ENCODE results near the gene NKD1. TPM values are rescaled to one million over a fixed set of nuclear protein-coding genes. Genes with fewer than 3 reads are reported as not detected.
A peak's percentile ranks its signal among the peaks of the same experiment; 100 is the strongest.

NKD1 gene
- total and polyA plus RNA-seq, 7 donors: 0.04 to 0.45 (median 0.22) TPM

DNA sequence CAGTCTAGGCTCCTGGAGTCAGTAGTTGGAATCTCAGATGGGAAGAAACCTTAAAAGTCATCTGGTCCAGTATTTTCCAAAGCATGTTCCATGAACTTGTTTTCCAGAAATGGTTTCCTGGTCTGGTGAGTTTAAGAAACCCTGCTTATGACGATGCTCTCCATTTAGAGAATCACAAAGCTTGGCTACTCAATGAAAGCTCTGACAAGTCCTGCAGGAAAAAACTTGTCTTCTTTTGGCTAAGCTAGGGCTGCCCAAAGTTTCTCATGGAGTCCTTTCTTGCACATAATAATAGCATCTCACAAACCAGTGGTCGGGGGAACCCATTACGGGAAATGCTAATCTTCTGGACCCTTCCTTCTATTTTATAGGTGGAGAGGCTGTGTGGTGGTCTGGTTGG lies 5.5 kb upstream of the NKD1 start:
- H3K4me3 ChIP-seq: no peak overlapping the region
- H3K27me3 ChIP-seq (ENCODE audit: insufficient read depth in 3 of 3, low read length in 2 of 3): peaks cover 0 to 15% (median 4%) of the 10 kb centered on the region in 3 donors
- intact Hi-C loops (cut with DNase I): loop anchor here in 1 of 2 donors (10.0 kb wide), 1 partner anchor 262 kb away; no protein-coding TSS in a partner anchor
- TF ChIP-seq, protein P1, sequence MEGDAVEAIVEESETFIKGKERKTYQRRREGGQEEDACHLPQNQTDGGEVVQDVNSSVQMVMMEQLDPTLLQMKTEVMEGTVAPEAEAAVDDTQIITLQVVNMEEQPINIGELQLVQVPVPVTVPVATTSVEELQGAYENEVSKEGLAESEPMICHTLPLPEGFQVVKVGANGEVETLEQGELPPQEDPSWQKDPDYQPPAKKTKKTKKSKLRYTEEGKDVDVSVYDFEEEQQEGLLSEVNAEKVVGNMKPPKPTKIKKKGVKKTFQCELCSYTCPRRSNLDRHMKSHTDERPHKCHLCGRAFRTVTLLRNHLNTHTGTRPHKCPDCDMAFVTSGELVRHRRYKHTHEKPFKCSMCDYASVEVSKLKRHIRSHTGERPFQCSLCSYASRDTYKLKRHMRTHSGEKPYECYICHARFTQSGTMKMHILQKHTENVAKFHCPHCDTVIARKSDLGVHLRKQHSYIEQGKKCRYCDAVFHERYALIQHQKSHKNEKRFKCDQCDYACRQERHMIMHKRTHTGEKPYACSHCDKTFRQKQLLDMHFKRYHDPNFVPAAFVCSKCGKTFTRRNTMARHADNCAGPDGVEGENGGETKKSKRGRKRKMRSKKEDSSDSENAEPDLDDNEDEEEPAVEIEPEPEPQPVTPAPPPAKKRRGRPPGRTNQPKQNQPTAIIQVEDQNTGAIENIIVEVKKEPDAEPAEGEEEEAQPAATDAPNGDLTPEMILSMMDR (IDR thresholded peaks at IDR 0.05): no peak
- 91 to 95% (median 93%) methylated on average over 3 of the region's 3 CpGs for WGBS, 3 donors
- H3K36me3 ChIP-seq (ENCODE audit: insufficient read depth in 1 of 2, low read depth in 1 of 2): no peaks in the 10 kb centered on the region
- H3K4me1 ChIP-seq: no peaks in the 10 kb centered on the region
- H3K9me3 ChIP-seq: no peaks in the 10 kb centered on the region
- H3K27ac ChIP-seq: no peak overlapping the region
- no peak for ATAC-seq
- DNase-seq: no peak

DNA sequence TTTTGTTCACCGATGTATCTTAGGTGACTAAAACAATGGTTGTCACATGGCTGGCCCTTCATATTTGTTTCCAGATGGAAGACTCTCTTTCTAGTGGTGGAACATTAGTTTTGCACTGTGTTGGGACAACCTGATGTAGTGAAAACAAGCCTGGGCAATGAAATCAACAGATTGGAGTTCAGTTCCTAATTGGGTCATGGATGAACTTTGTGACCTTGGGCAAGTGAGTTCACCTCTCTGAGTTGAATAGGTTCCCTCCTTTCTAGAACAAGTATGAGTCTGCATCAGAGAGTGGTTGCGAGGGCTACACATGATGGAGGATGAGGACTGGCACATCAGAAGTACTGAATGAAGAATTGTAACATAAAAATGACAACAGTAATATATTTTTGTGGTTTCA lies 2.1 kb upstream of the NKD1 start:
- H3K4me1 ChIP-seq: no peaks in the 10 kb centered on the region
- intact Hi-C loops (cut with DNase I): loop anchor here in 1 of 2 donors (5.0 to 10.0 kb wide), 2 partner anchors 121 to 259 kb away; no protein-coding TSS in a partner anchor
- no peaks in the 10 kb centered on the region for H3K9me3 ChIP-seq

DNA sequence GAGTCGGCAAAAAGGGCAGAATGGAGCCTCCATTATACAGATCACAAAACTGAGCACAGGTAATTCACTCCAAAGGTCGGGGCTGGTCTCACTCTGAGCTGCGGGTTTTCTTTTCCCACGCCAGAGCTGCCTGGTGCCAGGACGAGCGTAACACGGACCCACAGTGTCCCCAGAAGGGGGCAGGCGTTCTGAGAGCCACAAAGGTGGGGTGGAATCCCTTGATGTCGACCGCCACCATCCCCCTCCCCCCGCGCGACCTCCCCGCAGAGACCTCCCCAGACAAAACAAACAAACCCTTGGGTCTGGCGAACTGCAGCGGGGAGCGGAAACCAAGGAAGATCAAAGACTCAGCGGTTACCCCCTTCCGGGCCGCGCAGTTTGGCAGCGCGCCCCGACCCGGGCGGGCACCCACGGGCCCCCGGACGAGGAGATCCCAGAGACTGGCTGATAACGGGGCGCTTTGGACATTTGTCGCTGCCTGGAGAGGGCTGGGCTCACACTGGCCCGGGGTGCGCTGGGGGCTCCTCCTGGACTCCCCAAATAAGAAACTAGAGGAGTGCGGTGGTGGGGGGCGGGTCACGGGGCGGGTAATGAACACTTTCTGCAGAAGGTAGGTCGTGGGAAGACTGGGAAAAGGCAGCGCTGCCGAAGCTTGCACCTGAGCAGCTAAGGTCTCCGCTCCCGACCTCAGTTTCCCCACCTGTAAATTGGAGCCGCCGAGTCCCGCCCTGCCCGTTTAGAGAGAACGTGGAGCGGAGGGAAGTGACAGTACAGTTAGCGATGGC lies 664 bp upstream of the NKD1 start:
- H3K36me3 ChIP-seq (ENCODE audit: insufficient read depth in 1 of 2, low read depth in 1 of 2): no peaks in the 10 kb centered on the region
- peaks cover 0 to 29% (median 4%) of the 10 kb centered on the region in 3 donors for H3K27me3 ChIP-seq (ENCODE audit: insufficient read depth in 3 of 3, low read length in 2 of 3)
- peak overlapping the region; percentile 74 for H3K4me3 ChIP-seq
- H3K27ac ChIP-seq: no peak overlapping the region
- WGBS, 3 donors: 3 to 4% (median 3%) methylated on average over 47 to 50 of the region's 50 CpGs
- TF ChIP-seq, protein P1 (IDR thresholded peaks at IDR 0.05): no peak
- ATAC-seq: peak in 3 of 4 donors; percentile 35 to 58 (median 57)
- peak; percentile 39 to 54 for DNase-seq
- intact Hi-C loops (cut with DNase I): loop anchor here in 1 of 2 donors (5.0 to 10.0 kb wide), 2 partner anchors 120 to 257 kb away; no protein-coding TSS in a partner anchor
- H3K9me3 ChIP-seq: no peaks in the 10 kb centered on the region
- no peaks in the 10 kb centered on the region for H3K4me1 ChIP-seq

More for the DNA sequence above, 2.1 kb upstream of the NKD1 start:
- Histone ChIP-seq H3K36me3 (ENCODE audit: insufficient read depth in 1 of 2, low read depth in 1 of 2) (no peaks in the 10 kb centered on the region), H3K27ac (no peak overlapping the region), H3K27me3 (ENCODE audit: insufficient read depth in 3 of 3, low read length in 2 of 3) (peaks cover 0 to 26% (median 4%) of the 10 kb centered on the region in 3 donors), H3K4me3 (no peak overlapping the region)
- DNase-seq: no peak
- ATAC-seq: no peak
- WGBS, 3 donors: 90 to 93% (median 91%) methylated on average over 2 of the region's 2 CpGs
- TF ChIP-seq, protein P1 (IDR thresholded peaks at IDR 0.05): no peak

DNA sequence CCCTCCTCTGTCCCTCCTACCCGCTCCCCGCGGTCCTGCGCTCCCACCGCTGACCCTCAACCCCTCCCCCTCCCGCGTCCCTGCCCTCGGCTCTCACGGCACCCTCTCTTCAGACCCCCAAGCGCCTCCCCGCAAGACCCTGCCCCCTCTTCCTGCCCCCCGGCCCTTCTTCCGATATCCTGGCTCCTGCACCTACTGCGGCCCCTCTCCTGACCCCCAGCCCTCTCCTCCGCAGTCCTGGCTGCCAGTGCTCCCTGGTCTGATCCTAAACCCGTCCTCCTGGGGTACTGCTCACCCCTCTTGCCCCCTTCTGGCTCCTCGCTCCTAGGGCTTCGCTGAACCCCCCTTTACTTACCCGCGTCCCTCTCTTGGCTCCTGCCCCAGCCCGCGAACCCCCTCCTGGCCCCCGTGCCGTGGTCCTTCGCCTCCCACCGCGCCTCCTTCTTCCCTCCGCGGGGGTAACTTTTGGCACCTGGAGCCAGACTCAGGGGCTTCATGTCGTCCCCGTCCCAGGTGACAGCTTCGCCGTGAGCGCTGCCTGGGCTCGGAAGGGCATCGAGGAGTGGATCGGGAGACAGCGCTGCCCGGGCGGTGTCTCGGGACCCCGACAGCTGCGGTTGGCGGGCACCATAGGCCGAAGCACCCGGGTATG lies 839 bp downstream of the NKD1 start:
- intact Hi-C loops (cut with DNase I): loop anchor here in 1 of 2 donors (5.0 to 10.0 kb wide), 2 partner anchors 118 to 256 kb away; no protein-coding TSS in a partner anchor
- Histone ChIP-seq H3K27me3 (ENCODE audit: insufficient read depth in 3 of 3, low read length in 2 of 3) (peaks cover 0 to 30% (median 4%) of the 10 kb centered on the region in 3 donors), H3K4me3 (peak overlapping the region; percentile 74), H3K9me3 (no peaks in the 10 kb centered on the region), H3K4me1 (no peaks in the 10 kb centered on the region), H3K36me3 (ENCODE audit: insufficient read depth in 1 of 2, low read depth in 1 of 2) (no peaks in the 10 kb centered on the region), H3K27ac (no peak overlapping the region)
- no peak for DNase-seq
- TF ChIP-seq, protein P1 (IDR thresholded peaks at IDR 0.05): no peak
- 22 to 32% (median 22%) methylated on average over 36 to 46 of the region's 46 CpGs for WGBS, 3 donors
- no peak for ATAC-seq
